Stomach (tissue), 4 donors: ENCODE data around the gene POLR3G.

Source experiments
- CTCF ChIP-seq, 7 experiments: fragments of 450-650 bp in 4 of 7; fragments of 200-600 bp in 3 of 7; sonication (generic) in 3 of 7; IDR thresholded peaks; one replicate each; pipeline ENCODE4 v1.5.1; 2016 to 2019; ENCODE audit warnings: antibody characterized with exemption in 7 of 7, control low read depth in 2 of 7, mild to moderate bottlenecking in 1 of 7
- EP300 ChIP-seq: sonication (generic); formaldehyde crosslinking; IDR thresholded peaks from one replicate; pipeline ENCODE4 v1.6.1; 2017; ENCODE audit warnings: antibody characterized with exemption
- POLR2A ChIP-seq, 4 donors: fragments of 450-650 bp; IDR thresholded peaks; one replicate each; pipeline ENCODE4 v1.6.1; 2016; ENCODE audit warnings: antibody characterized with exemption in 4 of 4, control low read depth in 2 of 4, mild to moderate bottlenecking in 1 of 4, moderate library complexity in 1 of 4
- POLR2AphosphoS5 ChIP-seq, 3 donors: sonication (generic); formaldehyde crosslinking; IDR thresholded peaks; one replicate each; pipeline ENCODE4 v1.6.1; 2016; ENCODE audit warnings: antibody characterized with exemption in 3 of 3

- TF ChIP-seq CTCF (IDR thresholded peaks at IDR 0.05) (no peak), POLR2A (IDR thresholded peaks at IDR 0.05) (no peak), POLR2AphosphoS5 (IDR thresholded peaks at IDR 0.05) (no peak), EP300 (no peak)
These were observed 60.3 kb downstream of the POLR3G start for GRCh38 chr5:90534922-90535321.
